Measurements from ENCODE around the gene CASP9. TPM values are rescaled to one million over a fixed set of nuclear protein-coding genes. Genes with fewer than 3 reads are reported as not detected.
"Not testable (repeated sequence)": the region's sequence is repeated elsewhere in the genome, so short reads cannot be mapped to it uniquely, and the experiment has no call there.

The CASP9 gene
- total RNA-seq, 1 experiment from 2014 or later = 11.6 TPM

- peak in 1 of 2 experiments; percentile 25 for DNase-seq (ENCODE audit: low read depth in 1 of 2, low spot score in 2 of 2)
- Histone ChIP-seq H3K36me3 (0 out of 2 replicates have a peak, but pooled peaks cover 3% of the 10 kb centered on the region), H3K4me3 (no peak overlapping the region), H3K4me1 (replicated peaks) (peaks cover 11% of the 10 kb centered on the region), H3K27ac (no peak overlapping the region), H3K27me3 (replicated peaks) (no peaks in the 10 kb centered on the region), H3K9me3 (replicated peaks) (no peaks in the 10 kb centered on the region)
Observed at GRCh38 chr1:15522551-15522950, 1.5 kb downstream of the CASP9 start.

DNA sequence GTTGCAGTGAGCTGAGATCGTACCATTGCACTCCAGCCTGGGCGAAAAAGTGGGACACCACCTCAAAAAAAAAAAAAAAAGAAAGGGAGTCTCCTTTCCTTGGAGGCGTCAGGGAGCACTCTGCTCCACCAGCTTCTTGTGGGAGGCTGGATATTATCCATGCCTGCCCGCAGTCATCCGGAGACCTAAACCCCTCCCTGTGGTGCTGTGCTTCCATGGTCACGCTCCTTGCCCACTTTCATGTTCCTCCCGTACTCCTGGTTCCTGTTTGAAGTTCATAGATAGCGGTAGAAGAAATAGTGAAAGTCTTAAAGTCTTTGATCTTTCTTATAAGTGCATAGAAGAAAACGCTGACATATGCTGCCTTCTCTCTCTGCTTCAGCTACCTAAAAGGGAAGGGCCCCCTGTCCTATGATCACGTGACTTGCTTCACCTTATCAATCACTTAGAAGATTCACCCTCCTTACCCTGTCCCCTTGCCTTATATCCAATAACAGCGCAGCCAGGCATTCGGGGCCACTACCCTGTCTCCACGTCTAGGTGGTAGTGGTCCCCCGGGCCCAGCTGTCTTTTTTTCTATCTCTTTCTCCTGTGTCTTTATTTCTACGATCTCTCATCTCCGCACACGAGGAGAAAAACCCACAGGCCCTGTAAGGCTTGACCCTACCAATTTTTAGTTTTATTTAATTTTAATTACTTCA lies 2.7 kb downstream of the CASP9 start:
- H3K9me3 ChIP-seq (replicated peaks); H3K27me3 ChIP-seq (replicated peaks); H3K36me3 ChIP-seq; H3K27ac ChIP-seq; H3K4me3 ChIP-seq: not testable (repeated sequence)
- peak in 1 of 2 experiments; percentile 15 for DNase-seq (ENCODE audit: low read depth in 1 of 2, low spot score in 2 of 2)
- peaks cover 11% of the 10 kb centered on the region for H3K4me1 ChIP-seq (replicated peaks)

DNA sequence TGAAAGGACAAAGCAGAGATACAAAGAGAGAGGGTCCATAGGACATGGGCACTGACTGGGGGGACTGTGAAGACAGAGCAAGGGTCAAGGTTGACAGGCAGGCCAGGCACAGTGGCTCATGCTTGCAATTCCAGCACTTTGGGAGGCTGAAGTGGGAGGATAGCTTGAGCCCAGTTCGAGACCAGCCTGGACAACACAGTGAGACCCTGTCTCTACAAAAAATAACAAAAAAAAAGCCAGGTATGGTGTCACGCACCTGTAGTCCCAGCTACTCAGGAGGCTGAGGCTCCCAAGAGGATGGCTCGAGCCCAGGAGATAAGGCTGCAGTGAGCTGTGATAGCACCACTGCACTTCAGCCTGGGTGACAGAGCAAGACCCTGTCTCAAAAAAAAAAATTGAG lies 4.4 kb downstream of the CASP9 start:
- 0 out of 2 replicates have a peak, but pooled peaks cover 6% of the 10 kb centered on the region for H3K36me3 ChIP-seq
- peaks cover 15% of the 10 kb centered on the region for H3K4me1 ChIP-seq (replicated peaks)
- H3K27ac ChIP-seq = no peak overlapping the region
- no peak for DNase-seq (ENCODE audit: low read depth in 1 of 2, low spot score in 2 of 2)
- no peaks in the 10 kb centered on the region for H3K27me3 ChIP-seq (replicated peaks)
- H3K4me3 ChIP-seq = no peak overlapping the region
- no peaks in the 10 kb centered on the region for H3K9me3 ChIP-seq (replicated peaks)

DNA sequence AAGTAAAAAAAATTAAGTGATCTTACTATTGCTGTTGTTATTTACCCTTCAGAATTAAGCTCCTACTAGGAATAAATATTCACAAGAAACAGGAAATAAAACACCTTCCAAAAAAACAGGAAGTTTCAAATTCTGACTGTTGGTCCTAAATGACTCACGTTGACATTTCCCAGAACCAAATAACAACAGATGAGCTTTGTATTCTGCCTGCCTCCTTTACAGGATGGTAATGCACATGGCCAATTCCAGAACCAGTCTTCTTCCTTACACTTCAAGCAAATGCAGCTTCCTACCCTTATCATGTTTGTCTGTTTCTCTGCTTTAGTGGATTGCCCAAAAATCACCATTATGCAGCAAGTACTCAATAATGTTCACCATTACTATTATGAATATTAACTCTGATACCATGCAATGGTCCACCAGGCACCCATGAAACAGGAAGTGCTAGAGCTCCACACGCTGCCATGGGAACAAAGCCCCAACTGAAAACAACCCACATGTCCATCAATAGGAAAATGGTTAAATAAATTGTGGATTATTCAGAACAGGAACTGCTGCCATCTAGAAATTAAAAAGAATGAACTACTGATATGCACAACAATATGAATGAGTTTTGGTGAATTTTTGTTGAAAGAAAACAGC lies 8.9 kb downstream of the CASP9 start:
- Histone ChIP-seq H3K4me3 (no peak overlapping the region), H3K27me3 (replicated peaks) (no peaks in the 10 kb centered on the region), H3K27ac (no peak overlapping the region), H3K9me3 (replicated peaks) (no peaks in the 10 kb centered on the region), H3K4me1 (replicated peaks) (peaks cover 9% of the 10 kb centered on the region), H3K36me3 (0 out of 2 replicates have a peak, but pooled peaks cover 6% of the 10 kb centered on the region)
- peak in 1 of 2 experiments; percentile 3 for DNase-seq (ENCODE audit: low read depth in 1 of 2, low spot score in 2 of 2)

GRCh38 chr1:15514557-15514956 lies 9.5 kb downstream of the CASP9 start:
- not testable (repeated sequence) for H3K27ac ChIP-seq; DNase-seq (ENCODE audit: low read depth in 1 of 2, low spot score in 2 of 2); H3K27me3 ChIP-seq (replicated peaks); H3K4me3 ChIP-seq; H3K36me3 ChIP-seq; H3K9me3 ChIP-seq (replicated peaks); H3K4me1 ChIP-seq (replicated peaks)

DNA sequence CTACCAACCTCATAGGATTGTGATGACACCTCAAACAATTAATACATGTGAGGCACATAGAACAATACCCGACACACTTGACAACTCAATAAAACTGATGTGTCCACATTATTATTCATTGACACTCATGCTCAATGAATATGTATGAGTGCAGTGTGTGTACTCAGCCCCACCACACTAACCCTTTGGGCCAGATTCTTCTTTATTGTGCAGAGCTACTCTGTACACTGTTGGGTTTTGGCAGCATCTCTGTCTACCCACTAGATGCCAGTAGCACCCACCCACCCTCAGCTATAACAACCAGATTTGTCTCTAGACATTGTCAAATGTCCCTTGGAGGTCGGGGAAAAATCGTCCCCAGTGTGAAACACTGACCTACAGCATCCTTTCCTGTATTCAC lies 10.1 kb downstream of the CASP9 start:
- Histone ChIP-seq H3K9me3 (replicated peaks) (no peaks in the 10 kb centered on the region), H3K4me3 (no peak overlapping the region), H3K27me3 (replicated peaks) (no peaks in the 10 kb centered on the region), H3K27ac (no peak overlapping the region), H3K4me1 (replicated peaks) (peaks cover 9% of the 10 kb centered on the region), H3K36me3 (0 out of 2 replicates have a peak, but pooled peaks cover 6% of the 10 kb centered on the region)
- no peak for DNase-seq (ENCODE audit: low read depth in 1 of 2, low spot score in 2 of 2)

DNA sequence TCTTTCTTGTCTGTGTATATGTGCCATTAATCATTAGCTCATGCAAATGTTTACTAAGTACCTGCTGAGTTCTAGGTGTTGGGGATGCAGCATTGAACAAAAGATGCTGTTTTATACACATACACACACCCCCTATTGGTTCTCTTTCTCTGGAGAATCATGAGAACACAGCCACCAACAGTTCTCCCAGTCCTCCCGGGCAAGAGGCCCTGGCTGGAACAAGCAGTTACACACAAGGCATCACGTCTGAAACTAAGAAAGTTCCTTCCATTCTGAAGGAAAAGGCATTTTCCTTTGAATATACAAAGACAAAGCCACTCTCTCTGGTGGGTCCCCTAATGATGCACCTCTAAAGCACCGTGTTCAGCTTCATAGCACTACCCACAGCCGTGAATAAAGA lies 10.8 kb downstream of the CASP9 start:
- H3K4me3 ChIP-seq = no peak overlapping the region
- DNase-seq (ENCODE audit: low read depth in 1 of 2, low spot score in 2 of 2) = no peak
- H3K27ac ChIP-seq = no peak overlapping the region
- H3K4me1 ChIP-seq (replicated peaks) = peaks cover 9% of the 10 kb centered on the region
- 0 out of 2 replicates have a peak, but pooled peaks cover 6% of the 10 kb centered on the region for H3K36me3 ChIP-seq
- H3K27me3 ChIP-seq (replicated peaks) = no peaks in the 10 kb centered on the region
- H3K9me3 ChIP-seq (replicated peaks) = no peaks in the 10 kb centered on the region

DNA sequence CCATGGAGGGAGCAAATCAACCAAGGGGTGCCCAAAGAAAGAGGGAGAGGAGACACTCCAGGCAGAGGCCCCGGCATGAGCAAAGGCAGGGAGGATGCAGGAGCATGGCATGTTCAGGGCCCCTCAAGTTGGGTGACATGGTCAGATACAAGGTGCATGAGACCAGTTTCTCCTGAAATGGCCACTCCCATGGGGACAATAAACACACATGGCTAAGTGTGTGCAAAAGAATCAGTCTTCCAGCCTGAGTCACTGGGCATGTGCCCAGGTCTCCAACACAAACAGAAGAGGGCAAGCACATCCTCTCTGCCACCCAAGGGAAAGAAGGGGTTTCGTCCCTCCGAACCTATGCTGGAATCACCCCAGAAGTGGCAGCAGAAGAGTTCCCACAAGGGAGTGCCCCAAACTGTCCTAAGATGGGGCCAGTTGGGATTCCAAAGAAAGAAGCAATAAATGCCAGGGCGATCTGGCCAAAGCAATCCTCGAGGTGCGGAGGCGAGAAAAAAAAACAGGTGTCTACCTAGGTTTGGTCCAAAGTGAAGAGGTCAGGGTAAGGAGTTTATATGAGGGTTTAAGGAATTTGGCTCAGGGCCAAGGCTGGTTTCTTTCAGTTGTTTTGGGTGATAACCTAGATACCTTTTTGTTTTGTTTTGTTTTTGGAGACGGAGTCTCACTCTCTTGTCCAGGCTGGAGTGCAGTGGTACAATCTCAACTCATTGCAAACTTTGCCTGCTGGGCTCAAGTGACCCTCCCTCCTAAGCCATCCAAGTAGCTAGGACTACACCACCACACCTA lies 13.2 kb downstream of the CASP9 start:
- DNase-seq (ENCODE audit: low read depth in 1 of 2, low spot score in 2 of 2) = no peak
- Histone ChIP-seq H3K36me3 (no peaks in the 10 kb centered on the region), H3K4me3 (no peak overlapping the region)

GRCh38 chr1:15509586-15509985 lies 14.4 kb downstream of the CASP9 start:
- Histone ChIP-seq H3K27ac (no peak overlapping the region), H3K9me3 (replicated peaks) (no peaks in the 10 kb centered on the region), H3K4me1 (replicated peaks) (no peaks in the 10 kb centered on the region), H3K4me3 (no peak overlapping the region), H3K36me3 (no peaks in the 10 kb centered on the region), H3K27me3 (replicated peaks) (no peaks in the 10 kb centered on the region)
- no peak for DNase-seq (ENCODE audit: low read depth in 1 of 2, low spot score in 2 of 2)

More for the DNA sequence above, 13.2 kb downstream of the CASP9 start:
- H3K4me1 ChIP-seq (replicated peaks) = peaks cover 9% of the 10 kb centered on the region
- H3K27ac ChIP-seq = no peak overlapping the region
- H3K27me3 ChIP-seq (replicated peaks) = no peaks in the 10 kb centered on the region
- no peaks in the 10 kb centered on the region for H3K9me3 ChIP-seq (replicated peaks)

GRCh38 chr1:15508700-15509487 lies 15.1 kb downstream of the CASP9 start:
- Histone ChIP-seq H3K27ac (no peak overlapping the region), H3K36me3 (no peaks in the 10 kb centered on the region), H3K27me3 (replicated peaks) (no peaks in the 10 kb centered on the region), H3K4me3 (no peak overlapping the region), H3K4me1 (replicated peaks) (no peaks in the 10 kb centered on the region), H3K9me3 (replicated peaks) (no peaks in the 10 kb centered on the region)
- no peak for DNase-seq (ENCODE audit: low read depth in 1 of 2, low spot score in 2 of 2)

- Histone ChIP-seq H3K9me3 (replicated peaks) (no peaks in the 10 kb centered on the region), H3K4me3 (no peak overlapping the region), H3K27me3 (replicated peaks) (no peaks in the 10 kb centered on the region), H3K4me1 (replicated peaks) (0 out of 2 replicates have a peak, but pooled peaks cover 3% of the 10 kb centered on the region), H3K27ac (no peak overlapping the region), H3K36me3 (no peaks in the 10 kb centered on the region)
- DNase-seq (ENCODE audit: low read depth in 1 of 2, low spot score in 2 of 2) = no peak
Observed at GRCh38 chr1:15507278-15507677, 16.7 kb downstream of the CASP9 start.

- Histone ChIP-seq H3K4me3 (no peak overlapping the region), H3K27me3 (replicated peaks) (no peaks in the 10 kb centered on the region), H3K4me1 (replicated peaks) (0 out of 2 replicates have a peak, but pooled peaks cover 3% of the 10 kb centered on the region), H3K36me3 (no peaks in the 10 kb centered on the region), H3K27ac (no peak overlapping the region), H3K9me3 (replicated peaks) (no peaks in the 10 kb centered on the region)
- no peak for DNase-seq (ENCODE audit: low read depth in 1 of 2, low spot score in 2 of 2)
Observed at GRCh38 chr1:15506831-15507230, 17.2 kb downstream of the CASP9 start.

GRCh38 chr1:15504436-15504835 lies 19.6 kb downstream of the CASP9 start:
- 0 out of 2 replicates have a peak, but pooled peaks cover 3% of the 10 kb centered on the region for H3K4me1 ChIP-seq (replicated peaks)
- DNase-seq (ENCODE audit: low read depth in 1 of 2, low spot score in 2 of 2) = no peak
- no peak overlapping the region for H3K27ac ChIP-seq
- H3K27me3 ChIP-seq (replicated peaks) = no peaks in the 10 kb centered on the region
- no peaks in the 10 kb centered on the region for H3K9me3 ChIP-seq (replicated peaks)
- no peak overlapping the region for H3K4me3 ChIP-seq
- H3K36me3 ChIP-seq = no peaks in the 10 kb centered on the region
